NCI-H345 (cell line): ENCODE data around the gene AMOTL1.

Source experiments
- DNase-seq: peaks from one replicate; lab custom pipeline; 2025; lab: John Stamatoyannopoulos, UW

AMOTL1 gene

GRCh38 chr11:94857337-94857736, 89.2 kb downstream of the AMOTL1 start:
- DNase-seq, result no peak

GRCh38 chr11:94858012-94858705, 90.0 kb downstream of the AMOTL1 start:
- no peak for DNase-seq

GRCh38 chr11:94860333-94860732, 92.2 kb downstream of the AMOTL1 start:
- no peak for DNase-seq

GRCh38 chr11:94861306-94861845, 93.2 kb downstream of the AMOTL1 start:
- no peak for DNase-seq

- DNase-seq, result no peak
Observed at GRCh38 chr11:94862926-94863880, 95.0 kb downstream of the AMOTL1 start.

GRCh38 chr11:94864506-94865045, 96.4 kb downstream of the AMOTL1 start:
- no peak for DNase-seq

GRCh38 chr11:94866231-94866822, 98.2 kb downstream of the AMOTL1 start:
- DNase-seq, result no peak

- no peak for DNase-seq
Observed at GRCh38 chr11:94866936-94867795, 99.0 kb downstream of the AMOTL1 start.

- DNase-seq, result no peak
Observed at GRCh38 chr11:94868468-94868867, 100.3 kb downstream of the AMOTL1 start.

- DNase-seq, result no peak
Observed at GRCh38 chr11:94869186-94869585, 101.0 kb downstream of the AMOTL1 start.

GRCh38 chr11:94870422-94870821, 102.3 kb downstream of the AMOTL1 start:
- DNase-seq, result no peak

GRCh38 chr11:94871491-94872185, 103.5 kb downstream of the AMOTL1 start:
- no peak for DNase-seq

- DNase-seq, result no peak
Observed at GRCh38 chr11:94873916-94874540, 105.9 kb downstream of the AMOTL1 start.

- no peak for DNase-seq
Observed at GRCh38 chr11:94876222-94876621, 108.1 kb downstream of the AMOTL1 start.

- no peak for DNase-seq
Observed at GRCh38 chr11:94876645-94877442, 108.7 kb downstream of the AMOTL1 start.

GRCh38 chr11:94877443-94878200, 109.5 kb downstream of the AMOTL1 start:
- DNase-seq, result no peak

- DNase-seq, result no peak
Observed at GRCh38 chr11:94879006-94879405, 110.8 kb downstream of the AMOTL1 start.

GRCh38 chr11:94880216-94880615, 112.1 kb downstream of the AMOTL1 start:
- peak; percentile 15 for DNase-seq

GRCh38 chr11:94882931-94883330, 114.8 kb downstream of the AMOTL1 start:
- no peak for DNase-seq
